ENCODE data around the gene PNPT1. TPM values are rescaled to one million over a fixed set of nuclear protein-coding genes. Genes with fewer than 3 reads are reported as not detected.

PNPT1 gene
- total RNA-seq, 4 donors from 2014 or later = 6.6 to 18.3 (median 14.3) TPM

DNA sequence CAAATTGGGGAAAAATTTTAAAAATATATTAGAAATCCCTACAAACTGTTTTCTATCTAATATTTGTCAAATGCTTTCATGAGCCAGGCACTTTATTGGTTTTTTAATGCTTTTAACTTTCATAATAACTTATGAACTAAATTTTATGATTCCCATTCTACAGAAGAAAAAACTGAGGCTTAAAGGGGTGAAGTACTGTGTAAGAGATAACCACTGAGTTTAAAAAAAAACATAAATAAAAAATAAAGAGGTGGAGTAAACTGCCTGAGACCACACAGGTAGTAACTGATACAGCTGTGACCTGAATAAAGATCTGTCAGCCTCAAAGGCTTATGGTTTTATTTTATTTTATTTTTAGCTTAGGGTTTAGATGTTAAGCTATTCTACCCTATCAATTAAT is 24.7 kb downstream of the PNPT1 start:
- H3K36me3 ChIP-seq = peaks cover 0 to 89% (median 0%) of the 10 kb centered on the region in 3 donors

DNA sequence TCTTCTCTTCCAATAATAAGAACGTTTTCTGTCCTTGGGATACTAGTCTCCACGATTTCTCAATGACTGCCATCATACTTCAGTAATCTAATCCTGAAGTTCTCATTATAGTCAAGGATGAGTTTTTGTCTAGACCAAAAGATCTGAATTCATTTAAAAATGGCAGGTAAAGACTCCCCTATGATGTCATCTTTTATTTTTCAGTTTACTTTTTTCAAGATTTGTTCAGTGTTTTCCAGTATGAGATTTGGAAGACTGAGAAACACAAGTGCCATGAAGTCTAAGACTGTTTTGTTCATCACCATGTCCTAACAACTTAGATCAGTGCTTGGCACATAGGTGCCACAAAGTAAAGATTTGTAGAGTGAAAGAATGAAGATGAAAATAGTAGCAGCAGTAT is 40.4 kb downstream of the PNPT1 start:
- no peak for DNase-seq
- TF ChIP-seq POLR2A (IDR thresholded peaks at IDR 0.05) (no peak), CTCF (IDR thresholded peaks at IDR 0.05) (no peak)
- H3K27me3 ChIP-seq = no peaks in the 10 kb centered on the region
- WGBS, 2 donors = 93 to 100% methylated on average over 2 of the region's 2 CpGs
- peaks cover 0 to 76% (median 11%) of the 10 kb centered on the region in 3 donors for H3K36me3 ChIP-seq
- intact Hi-C loops (cut with DNase I) = no loop called here
- H3K4me1 ChIP-seq = no peaks in the 10 kb centered on the region
- H3K4me3 ChIP-seq = no peak overlapping the region
- H3K9me3 ChIP-seq = no peaks in the 10 kb centered on the region
- no peak overlapping the region for H3K27ac ChIP-seq

More for the DNA sequence above, 24.7 kb downstream of the PNPT1 start:
- Histone ChIP-seq H3K27ac (no peak overlapping the region), H3K4me3 (no peak overlapping the region), H3K27me3 (no peaks in the 10 kb centered on the region), H3K4me1 (no peaks in the 10 kb centered on the region), H3K9me3 (no peaks in the 10 kb centered on the region)
- intact Hi-C loops (cut with DNase I) = no loop called here
- no peak for DNase-seq
- TF ChIP-seq CTCF (IDR thresholded peaks at IDR 0.05) (no peak), POLR2A (IDR thresholded peaks at IDR 0.05) (no peak)

DNA sequence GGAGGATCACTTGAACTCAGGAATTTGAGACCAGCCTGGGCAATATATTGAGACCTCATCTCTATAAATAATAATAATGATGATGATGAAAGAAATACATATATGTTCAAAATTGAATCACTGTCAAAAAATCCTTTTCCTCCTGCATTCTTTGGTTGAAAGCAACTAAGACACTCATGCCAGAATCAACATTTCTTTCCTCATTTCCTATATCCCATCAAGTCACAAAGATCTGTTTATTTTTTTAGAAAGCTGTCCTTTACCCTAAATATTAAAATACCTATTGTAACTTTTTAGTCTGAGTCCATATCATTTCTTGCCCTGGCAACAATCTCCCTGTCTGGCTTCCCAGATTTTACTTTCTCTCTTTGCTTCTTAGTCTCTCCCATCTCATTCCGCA is 44.4 kb downstream of the PNPT1 start:
- H3K36me3 ChIP-seq = peaks cover 0 to 82% (median 6%) of the 10 kb centered on the region in 3 donors
- no peak for DNase-seq
- intact Hi-C loops (cut with DNase I) = no loop called here
- H3K27me3 ChIP-seq = no peaks in the 10 kb centered on the region
- no peak overlapping the region for H3K27ac ChIP-seq
- 100% methylated on average over 1 of the region's 1 CpG for WGBS, 2 donors
- no peaks in the 10 kb centered on the region for H3K9me3 ChIP-seq
- TF ChIP-seq CTCF (IDR thresholded peaks at IDR 0.05) (no peak), POLR2A (IDR thresholded peaks at IDR 0.05) (no peak)
- no peaks in the 10 kb centered on the region for H3K4me1 ChIP-seq
- H3K4me3 ChIP-seq = no peak overlapping the region

DNA sequence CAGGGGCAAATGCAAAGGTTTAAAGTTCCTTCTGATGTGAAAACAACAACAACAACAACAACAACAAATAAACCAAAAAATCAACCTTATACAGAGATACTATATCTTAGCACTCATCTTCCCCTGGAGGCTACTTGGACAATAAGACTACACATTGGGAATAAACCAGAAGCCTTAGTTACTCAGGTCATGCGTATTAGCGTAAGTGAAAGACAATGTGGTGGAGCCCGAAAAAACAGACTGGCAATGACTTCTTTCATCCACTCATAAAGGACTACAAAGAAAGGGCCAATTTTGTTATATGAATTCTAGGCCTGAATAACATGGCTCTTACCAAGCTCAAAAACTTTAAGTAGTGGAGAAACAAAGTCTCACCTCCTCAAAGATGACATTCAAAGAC is 56.8 kb downstream of the PNPT1 start:
- DNase-seq = no peak
- WGBS, 2 donors = 94 to 100% methylated on average over 3 of the region's 3 CpGs
- H3K27ac ChIP-seq = no peak overlapping the region
- no peaks in the 10 kb centered on the region for H3K27me3 ChIP-seq
- no peak overlapping the region for H3K4me3 ChIP-seq
- peaks cover 0 to 98% (median 10%) of the 10 kb centered on the region in 3 donors for H3K36me3 ChIP-seq
- no peaks in the 10 kb centered on the region for H3K9me3 ChIP-seq
- TF ChIP-seq POLR2A (IDR thresholded peaks at IDR 0.05) (no peak), CTCF (IDR thresholded peaks at IDR 0.05) (no peak)
- H3K4me1 ChIP-seq = no peaks in the 10 kb centered on the region
- intact Hi-C loops (cut with DNase I) = no loop called here

GRCh38 chr2:55628931-55629330 is 64.7 kb downstream of the PNPT1 start:
- no peak for DNase-seq
- peaks cover 0 to 30% (median 6%) of the 10 kb centered on the region in 3 donors for H3K36me3 ChIP-seq
- H3K27me3 ChIP-seq = no peaks in the 10 kb centered on the region
- 100% methylated on average over 2 of the region's 2 CpGs for WGBS, 2 donors
- H3K27ac ChIP-seq = no peak overlapping the region
- H3K9me3 ChIP-seq = no peaks in the 10 kb centered on the region
- no peak overlapping the region for H3K4me3 ChIP-seq
- intact Hi-C loops (cut with DNase I) = no loop called here
- TF ChIP-seq CTCF (IDR thresholded peaks at IDR 0.05) (no peak), POLR2A (IDR thresholded peaks at IDR 0.05) (no peak)
- H3K4me1 ChIP-seq = peaks cover 0 to 23% (median 0%) of the 10 kb centered on the region in 3 donors

Data from esophagus squamous epithelium (tissue), 5 donors.